Activated CD4-positive, CD25-positive, alpha-beta regulatory T cell (primary cell): ENCODE measurements around the gene SUPT4H1.

Source experiments
- DNase-seq, 4 experiments: peaks; one replicate each; lab custom pipeline; 2025; lab: John Stamatoyannopoulos, UW

SUPT4H1 gene

DNA sequence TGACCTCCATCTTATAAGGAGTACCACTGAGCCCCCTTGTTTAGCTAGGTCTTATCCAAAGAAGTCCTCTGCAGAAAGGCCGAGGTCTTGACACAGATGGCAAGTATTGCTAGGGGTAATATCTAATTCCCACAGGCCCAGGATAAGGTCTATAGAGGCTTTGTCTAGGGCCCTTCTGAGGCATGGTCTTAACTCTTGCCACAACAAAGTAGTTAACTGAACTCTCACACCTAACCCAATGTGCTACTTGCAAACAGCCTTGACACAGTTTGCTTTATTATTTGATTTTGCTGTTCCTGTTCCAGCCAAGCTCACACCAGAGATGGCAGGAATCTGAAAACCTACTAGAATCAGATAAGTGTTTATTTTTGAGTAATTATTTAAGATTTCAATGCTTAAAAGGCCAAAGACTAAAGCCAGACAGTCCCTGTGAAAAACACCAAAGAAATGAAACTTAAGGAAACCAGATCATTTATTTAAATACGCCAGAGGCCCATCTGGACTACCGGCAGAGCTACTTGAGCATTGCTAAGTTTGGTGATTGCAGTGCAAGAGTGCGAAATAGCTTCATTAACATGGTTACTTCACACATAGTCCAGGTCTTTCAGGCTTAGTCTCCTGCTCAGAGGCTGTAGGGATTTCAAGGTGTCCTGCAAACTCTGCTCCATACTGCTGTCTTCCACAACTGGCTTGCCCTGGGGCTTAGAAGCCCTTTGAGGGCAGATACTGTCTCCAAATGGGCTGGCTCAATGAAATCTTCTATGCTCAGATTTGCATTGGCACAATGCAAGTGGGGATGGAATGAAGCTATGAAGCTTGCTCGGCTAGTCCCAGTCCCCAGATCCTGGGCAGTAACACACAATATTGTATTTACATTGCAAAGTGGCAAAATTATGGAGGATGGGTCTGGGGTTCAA lies 28.5 kb upstream of the SUPT4H1 start:
- no peak for DNase-seq

GRCh38 chr17:58379511-58379824 lies 27.5 kb upstream of the SUPT4H1 start:
- DNase-seq: no peak

- DNase-seq: no peak
These were observed 26.9 kb upstream of the SUPT4H1 start for GRCh38 chr17:58378733-58379510.

DNA sequence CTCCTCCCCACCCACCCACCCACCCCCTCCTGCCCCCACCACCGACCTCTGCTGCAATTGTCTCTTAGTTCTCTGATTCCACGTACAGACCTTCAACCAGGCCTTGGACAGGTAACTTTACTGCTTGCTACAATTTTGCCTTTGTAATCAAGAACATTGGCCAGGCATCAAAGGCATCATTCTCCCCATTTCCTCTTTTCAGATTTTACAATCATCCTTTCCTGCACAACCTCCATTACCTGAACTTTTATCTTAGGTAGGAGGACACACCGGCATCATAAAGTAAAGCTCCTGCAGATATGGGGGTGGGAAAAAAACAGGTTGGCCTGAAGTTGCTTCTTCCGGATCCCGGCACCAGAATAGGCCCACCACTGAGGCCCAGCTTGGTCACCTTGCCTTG lies 25.7 kb upstream of the SUPT4H1 start:
- DNase-seq: no peak

GRCh38 chr17:58377093-58377601 lies 25.1 kb upstream of the SUPT4H1 start:
- DNase-seq: no peak

GRCh38 chr17:58376472-58377000 lies 24.5 kb upstream of the SUPT4H1 start:
- DNase-seq: no peak

- no peak for DNase-seq
These were observed 23.8 kb upstream of the SUPT4H1 start for GRCh38 chr17:58375811-58376210.

GRCh38 chr17:58375256-58375655 lies 23.3 kb upstream of the SUPT4H1 start:
- no peak for DNase-seq

GRCh38 chr17:58373923-58374322 lies 21.9 kb upstream of the SUPT4H1 start:
- no peak for DNase-seq

- DNase-seq: no peak
These were observed 21.0 kb upstream of the SUPT4H1 start for GRCh38 chr17:58373003-58373402.

GRCh38 chr17:58371300-58371950 lies 19.4 kb upstream of the SUPT4H1 start:
- no peak for DNase-seq

- DNase-seq: no peak
These were observed 18.7 kb upstream of the SUPT4H1 start for GRCh38 chr17:58370716-58371115.

GRCh38 chr17:58370309-58370708 lies 18.3 kb upstream of the SUPT4H1 start:
- DNase-seq: no peak

GRCh38 chr17:58369214-58370031 lies 17.4 kb upstream of the SUPT4H1 start:
- no peak for DNase-seq

DNA sequence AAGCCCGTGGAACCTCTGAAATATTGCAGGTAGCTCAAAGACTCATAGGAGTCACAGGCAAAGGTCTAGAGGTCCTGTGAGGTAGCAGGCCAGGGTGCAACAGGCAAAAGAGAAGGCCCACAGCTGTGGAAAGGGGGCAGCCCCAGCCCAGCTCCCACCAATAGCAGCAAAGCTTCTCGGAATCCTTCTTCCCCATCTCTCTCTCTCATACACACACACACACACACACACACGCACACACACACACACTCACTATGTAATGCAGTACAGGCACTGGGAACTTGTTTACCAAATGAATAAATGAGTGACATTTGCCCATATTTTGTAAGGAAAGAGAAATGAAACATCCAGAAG lies 16.8 kb upstream of the SUPT4H1 start:
- no peak for DNase-seq

GRCh38 chr17:58367461-58367860 lies 15.5 kb upstream of the SUPT4H1 start:
- DNase-seq: no peak

DNA sequence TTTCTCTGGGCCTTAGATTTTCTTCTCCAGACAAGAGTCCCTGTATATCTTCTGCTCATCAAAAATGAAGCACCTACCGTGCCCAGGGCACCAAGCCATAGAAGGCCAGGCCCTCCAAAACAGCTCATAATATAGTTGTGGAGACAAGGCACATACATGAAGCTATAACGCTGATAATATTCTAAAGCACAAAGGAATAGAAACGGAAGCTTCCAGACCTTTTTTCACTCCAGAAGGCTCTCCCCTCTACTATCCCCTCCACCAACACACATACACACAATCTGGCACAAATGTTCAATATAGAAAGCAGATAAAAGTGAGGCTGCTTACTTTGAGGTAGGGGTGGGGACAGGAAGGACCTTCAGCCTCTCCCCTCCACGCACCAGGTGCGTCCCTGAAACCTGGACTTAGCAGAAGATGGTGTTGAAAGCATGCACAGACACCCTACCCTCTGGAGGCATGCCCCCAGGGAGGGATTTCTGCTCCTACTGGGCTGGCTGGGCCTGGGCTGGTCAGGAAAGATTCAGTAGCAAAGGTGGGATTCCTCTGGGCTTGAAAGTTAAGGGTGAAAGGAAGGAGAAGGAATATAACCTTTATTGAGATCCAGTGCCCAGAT lies 14.1 kb upstream of the SUPT4H1 start:
- no peak for DNase-seq

DNA sequence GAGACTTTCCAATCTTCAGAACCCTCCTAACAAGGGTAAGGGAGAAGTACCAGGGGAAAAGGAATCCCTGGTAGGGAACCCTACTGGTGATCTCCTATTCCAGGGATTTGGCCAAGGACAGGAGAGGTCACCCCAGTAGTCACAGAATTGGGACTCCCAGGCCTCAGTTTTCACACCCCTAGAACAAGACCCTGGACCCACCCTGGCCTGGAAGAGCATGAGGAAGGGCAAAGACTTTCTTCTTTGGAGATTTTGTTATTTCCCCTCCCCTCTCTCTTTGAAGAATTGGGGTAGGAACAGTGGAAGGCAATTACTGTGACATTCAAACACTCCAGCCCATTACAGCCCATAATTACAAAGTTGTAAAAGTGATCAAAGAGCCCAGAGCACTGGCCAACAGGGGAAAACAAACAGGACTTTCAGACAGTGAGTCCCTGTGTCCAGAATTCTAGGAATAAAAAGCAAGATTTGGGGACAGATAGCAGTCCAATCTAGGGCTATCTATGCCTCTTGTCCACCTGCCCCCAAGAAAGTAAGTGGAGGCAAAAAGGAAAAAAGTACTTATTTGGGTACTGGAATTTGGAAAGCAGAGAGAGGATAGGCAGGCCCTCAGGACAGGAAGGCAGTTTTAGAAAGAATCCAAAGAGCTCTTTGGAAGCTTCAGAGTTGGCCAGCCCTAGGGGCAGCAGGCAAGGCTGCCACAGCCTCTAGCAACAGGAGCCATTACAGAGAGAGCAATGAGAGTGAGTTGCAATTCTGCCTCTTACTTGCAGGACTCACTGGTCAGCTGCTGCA lies 13.4 kb upstream of the SUPT4H1 start:
- no peak for DNase-seq

GRCh38 chr17:58364270-58364942 lies 12.4 kb upstream of the SUPT4H1 start:
- DNase-seq: no peak
